T-helper 22 cell (primary cell): ENCODE measurements around the gene CDH19.
"Not testable (repeated sequence)": the region's sequence is repeated elsewhere in the genome, so short reads cannot be mapped to it uniquely, and the experiment has no call there.

Experiments
- DNase-seq: peaks from one replicate; pipeline ENCODE4 v3.0.0-alpha.2; 2020; ENCODE audit warnings: low read depth

Gene CDH19

GRCh38 chr18:66566616-66567015 lies 37.3 kb downstream of the CDH19 start:
- no peak for DNase-seq

- DNase-seq: no peak
These were observed 39.7 kb downstream of the CDH19 start for GRCh38 chr18:66564236-66564635.

GRCh38 chr18:66562279-66562678 lies 41.6 kb downstream of the CDH19 start:
- no peak for DNase-seq

GRCh38 chr18:66560094-66560493 lies 43.8 kb downstream of the CDH19 start:
- no peak for DNase-seq

GRCh38 chr18:66558773-66559172 lies 45.1 kb downstream of the CDH19 start:
- no peak for DNase-seq

- DNase-seq: no peak
These were observed 46.8 kb downstream of the CDH19 start for GRCh38 chr18:66557091-66557490.

GRCh38 chr18:66555585-66555984 lies 48.3 kb downstream of the CDH19 start:
- DNase-seq: no peak

GRCh38 chr18:66553824-66554223 lies 50.1 kb downstream of the CDH19 start:
- no peak for DNase-seq

GRCh38 chr18:66550366-66550765 lies 53.5 kb downstream of the CDH19 start:
- DNase-seq: no peak

- DNase-seq: no peak
These were observed 55.1 kb downstream of the CDH19 start for GRCh38 chr18:66548747-66549146.

GRCh38 chr18:66534110-66534509 lies 69.8 kb downstream of the CDH19 start:
- no peak for DNase-seq

GRCh38 chr18:66533693-66534092 lies 70.2 kb downstream of the CDH19 start:
- no peak for DNase-seq

- no peak for DNase-seq
These were observed 80.5 kb downstream of the CDH19 start for GRCh38 chr18:66523219-66523991.

GRCh38 chr18:66513996-66514395 lies 89.9 kb downstream of the CDH19 start:
- DNase-seq: no peak

- DNase-seq: no peak
These were observed 92.1 kb downstream of the CDH19 start for GRCh38 chr18:66511792-66512191.

GRCh38 chr18:66511289-66511688 lies 92.6 kb downstream of the CDH19 start:
- DNase-seq: no peak

GRCh38 chr18:66510357-66511045 lies 93.4 kb downstream of the CDH19 start:
- DNase-seq: no peak

GRCh38 chr18:66508937-66509336 lies 95.0 kb downstream of the CDH19 start:
- no peak for DNase-seq

GRCh38 chr18:66506178-66506577 lies 97.7 kb downstream of the CDH19 start:
- DNase-seq: no peak

- DNase-seq: no peak
These were observed 106.5 kb downstream of the CDH19 start for GRCh38 chr18:66497351-66497750.

- DNase-seq: no peak
These were observed 108.0 kb downstream of the CDH19 start for GRCh38 chr18:66495844-66496243.

- DNase-seq: no peak
These were observed 130.0 kb downstream of the CDH19 start for GRCh38 chr18:66473882-66474281.

GRCh38 chr18:66466184-66466583 lies 137.7 kb downstream of the CDH19 start:
- DNase-seq: not testable (repeated sequence)

- no peak for DNase-seq
These were observed 142.5 kb downstream of the CDH19 start for GRCh38 chr18:66461344-66461743.
